GM12878 (cell line): ENCODE data around the gene EXOC3L4. TPM values are rescaled to one million over a fixed set of nuclear protein-coding genes. Genes with fewer than 3 reads are reported as not detected.

Experiments used
- BHLHE40 ChIP-seq, 2 experiments: fragments of 450-650 bp in 1 of 2; IDR thresholded peaks; 2 replicates each; pipeline ENCODE4 v1.6.1; 2011 to 2017; ENCODE audit warnings: low read depth in 2 of 2, borderline replicate concordance in 1 of 2, improper control_type of control experiment in 1 of 2, low read length in 1 of 2, mild to moderate bottlenecking in 1 of 2
- BMI1 ChIP-seq: fragments of 450-650 bp; IDR thresholded peaks from 2 replicates; pipeline ENCODE4 v1.6.1; 2016; ENCODE audit warnings: mild to moderate bottlenecking, moderate library complexity, borderline replicate concordance
- BRCA1 ChIP-seq: IDR thresholded peaks from 2 replicates; pipeline ENCODE4 v1.6.1; 2011; ENCODE audit warnings: low read depth, low read length, improper control_type of control experiment
- CHD2 ChIP-seq: IDR thresholded peaks from 2 replicates; pipeline ENCODE4 v1.6.1; 2011; ENCODE audit warnings: low read depth, low read length, improper control_type of control experiment, borderline replicate concordance
- E2F8 ChIP-seq: fragments of 450-650 bp; IDR thresholded peaks from 2 replicates; pipeline ENCODE4 v1.6.1; 2018; ENCODE audit warnings: mild to moderate bottlenecking, low read depth, moderate library complexity; ENCODE audit not compliant: partially characterized antibody
- EED ChIP-seq: sonication (generic); IDR thresholded peaks from 2 replicates; pipeline ENCODE4 v1.6.1; 2016; ENCODE audit warnings: antibody characterized with exemption, low read depth
- FOXM1 ChIP-seq: IDR thresholded peaks from 2 replicates; pipeline ENCODE4 v1.6.1; 2012; ENCODE audit warnings: low read depth, mild to moderate bottlenecking, inconsistent platforms, low read length, moderate library complexity
- IRF5 ChIP-seq: fragments of 450-650 bp; IDR thresholded peaks from 2 replicates; pipeline ENCODE4 v1.6.1; 2017; ENCODE audit warnings: borderline replicate concordance
- MTA3 ChIP-seq: IDR thresholded peaks from 2 replicates; pipeline ENCODE4 v1.6.1; 2012; ENCODE audit warnings: low read length, inconsistent platforms, borderline replicate concordance
- NR2C2 ChIP-seq: IDR thresholded peaks from 2 replicates; pipeline ENCODE4 v1.6.1; 2011; ENCODE audit warnings: borderline replicate concordance, low read depth; ENCODE audit not compliant: control insufficient read depth, insufficient read length
- PML ChIP-seq: IDR thresholded peaks from 2 replicates; pipeline ENCODE4 v1.6.1; 2012; ENCODE audit warnings: low read length, inconsistent platforms
- RB1 ChIP-seq: fragments of 450-650 bp; formaldehyde crosslinking; IDR thresholded peaks from 2 replicates; pipeline ENCODE4 v1.6.1; 2017; ENCODE audit warnings: mild to moderate bottlenecking, borderline replicate concordance
- RELB ChIP-seq: fragments of 450-650 bp; IDR thresholded peaks from 2 replicates; pipeline ENCODE4 v1.6.1; 2017; ENCODE audit warnings: low read depth, mild to moderate bottlenecking, moderate library complexity
- SMARCA5 ChIP-seq: fragments of 450-650 bp; IDR thresholded peaks from 2 replicates; pipeline ENCODE4 v1.6.1; 2017; ENCODE audit warnings: mild to moderate bottlenecking
- SMC3 ChIP-seq: IDR thresholded peaks from 2 replicates; pipeline ENCODE4 v1.6.1; 2011; ENCODE audit warnings: low read length, improper control_type of control experiment, borderline replicate concordance
- SRF ChIP-seq, 2 experiments: IDR thresholded peaks; 2 replicates each; pipeline ENCODE4 v1.6.1; 2011; ENCODE audit warnings: low read depth in 2 of 2, low read length in 2 of 2, mild to moderate bottlenecking in 1 of 2, moderate library complexity in 1 of 2
- TBL1XR1 ChIP-seq: IDR thresholded peaks from 2 replicates; pipeline ENCODE4 v1.6.1; 2012; ENCODE audit warnings: low read depth, low read length, improper control_type of control experiment
- TCF12 ChIP-seq: IDR thresholded peaks from 2 replicates; pipeline ENCODE4 v1.6.1; 2011; ENCODE audit warnings: low read depth, mild to moderate bottlenecking, low read length
- ZNF24 ChIP-seq: fragments of 450-650 bp; IDR thresholded peaks from 2 replicates; pipeline ENCODE4 v1.6.1; 2017; ENCODE audit warnings: antibody characterized with exemption, mild to moderate bottlenecking
- polyA plus RNA-seq, 11 experiments: library from polyadenylated mRNA; depleted of rRNA in 4 of 11; unstranded in 6 of 11; stranded (reverse) in 5 of 11; fragments of >200 nt; fragmentation: Nextera tagmentation in 4 of 11; fragmentation: Illumina TruSeq in 1 of 11; extraction: Ambion mirVana in 4 of 11; extraction: Trizol in 1 of 11; gene quantifications; 1 replicate in 1 of 11; 2 replicates in 10 of 11; pipeline versions ENCODE4 v1.2.1 to v1.2.3, GENCODE V29; 2011 to 2016; ENCODE audit warnings: inconsistent platforms in 2 of 11, missing spikeins in 2 of 11, low read depth in 1 of 11
- total RNA-seq, 4 experiments: library from RNA; depleted of rRNA in 3 of 4; stranded (reverse); fragments of >200 nt in 3 of 4; fragmentation: Illumina TruSeq in 1 of 4; extraction: Trizol in 1 of 4; gene quantifications; 2 replicates each; pipeline versions ENCODE4 v1.2.1 to v1.2.3, GENCODE V29; 2013 to 2021
- TF ChIP-seq, protein P1 (sequence below): IDR thresholded peaks from 2 replicates; pipeline ENCODE4 v1.6.1; 2012; ENCODE audit warnings: low read length, inconsistent platforms

The EXOC3L4 gene
- total and polyA plus RNA-seq, 10 of the 15 experiments (the other 5 are each of a cell fraction or from before 2014, with no cell fraction given) = not detected

GRCh38 chr14:103140316-103141109 lies 46.0 kb downstream of the EXOC3L4 start (continued):
- TF ChIP-seq IRF5 (no peak), TBL1XR1 (no peak), SMC3 (no peak), SRF (IDR thresholded peaks at IDR 0.05; ENCODE audit: low read depth in 2 of 2, low read length in 2 of 2) (no peak), RB1 (no peak), PML (0 out of 2 replicates have a peak, but pooled peaks have one; percentile 43), EED (peak; percentile 46; the same call in 1 of the 2 replicates), BHLHE40 (IDR thresholded peaks at IDR 0.05; ENCODE audit: borderline replicate concordance in 1 of 2, low read depth in 2 of 2, low read length in 1 of 2) (peak; percentile 76 to 86), TCF12 (0 out of 2 replicates have a peak, but pooled peaks have one; percentile 25), BRCA1 (no peak), NR2C2 (no peak), FOXM1 (0 out of 2 replicates have a peak, but pooled peaks have one; percentile 64), ZNF24 (no peak), MTA3 (no peak), E2F8 (no peak), CHD2 (no peak; the same call in 1 of the 2 replicates), BMI1 (peak; percentile 32; the same call in 1 of the 2 replicates), SMARCA5 (peak; percentile 99), RELB (peak; percentile 89)
- TF ChIP-seq, protein P1, sequence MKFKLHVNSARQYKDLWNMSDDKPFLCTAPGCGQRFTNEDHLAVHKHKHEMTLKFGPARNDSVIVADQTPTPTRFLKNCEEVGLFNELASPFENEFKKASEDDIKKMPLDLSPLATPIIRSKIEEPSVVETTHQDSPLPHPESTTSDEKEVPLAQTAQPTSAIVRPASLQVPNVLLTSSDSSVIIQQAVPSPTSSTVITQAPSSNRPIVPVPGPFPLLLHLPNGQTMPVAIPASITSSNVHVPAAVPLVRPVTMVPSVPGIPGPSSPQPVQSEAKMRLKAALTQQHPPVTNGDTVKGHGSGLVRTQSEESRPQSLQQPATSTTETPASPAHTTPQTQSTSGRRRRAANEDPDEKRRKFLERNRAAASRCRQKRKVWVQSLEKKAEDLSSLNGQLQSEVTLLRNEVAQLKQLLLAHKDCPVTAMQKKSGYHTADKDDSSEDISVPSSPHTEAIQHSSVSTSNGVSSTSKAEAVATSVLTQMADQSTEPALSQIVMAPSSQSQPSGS = no peak
